ENCODE data around the gene THSD7B.

DNA sequence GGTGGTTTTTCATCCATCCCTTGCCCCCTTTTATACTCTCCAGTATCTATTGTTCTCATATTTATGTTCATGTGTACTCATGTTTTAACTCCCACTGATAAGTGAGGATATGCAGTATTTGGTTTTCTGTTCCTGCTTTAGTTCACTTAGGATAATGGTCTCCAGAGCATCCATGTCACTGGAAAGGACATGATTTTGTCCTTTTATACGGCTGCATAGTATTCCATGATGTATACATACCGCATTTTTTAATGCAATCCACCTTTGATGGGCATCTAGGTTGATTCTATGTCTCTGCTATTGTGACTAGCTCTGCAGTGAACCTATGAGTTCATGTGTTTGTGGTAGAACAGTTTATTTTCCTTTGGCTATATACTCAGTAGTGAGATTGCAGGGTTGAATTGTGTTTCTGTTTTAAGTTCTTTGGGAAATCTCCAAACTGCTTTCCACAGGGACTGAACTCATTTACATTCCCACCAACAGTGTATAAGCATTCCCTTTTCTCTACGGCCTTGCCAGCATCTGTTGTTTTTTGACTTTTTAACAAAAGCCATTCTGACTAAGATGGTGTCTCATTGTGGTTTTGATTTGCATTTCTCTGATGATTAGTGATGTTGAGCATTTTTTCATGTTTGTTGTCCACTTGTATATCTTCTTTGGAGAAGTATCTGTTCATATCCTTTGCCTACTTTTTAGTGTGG, 420.2 kb downstream of the THSD7B start:
- TF ChIP-seq EZH2 (IDR thresholded peaks at IDR 0.05) (no peak), POLR2AphosphoS5 (IDR thresholded peaks at IDR 0.05; ENCODE audit: borderline replicate concordance, low read depth, low read length) (no peak)
